Mucosa of descending colon (tissue), 3 donors: ENCODE measurements around the gene CWC22. TPM values are rescaled to one million over a fixed set of nuclear protein-coding genes. Genes with fewer than 3 reads are reported as not detected.

Experiments used
- ATAC-seq: fragments of 200-7000 bp; cut with Tn5 transposase; one replicate; pipeline ENCODE4 v1.9.1; 2020; ENCODE audit warnings: mild to moderate bottlenecking, moderate library complexity
- DNase-seq, 3 donors: peaks; one replicate each; pipeline ENCODE4 v3.0.0-alpha.2; 2020
- H3K36me3 ChIP-seq: fragments of 200-600 bp; one replicate; pipeline ENCODE4 v1.8.0; 2021; ENCODE audit warnings: low read depth, mild to moderate bottlenecking
- H3K4me1 ChIP-seq: fragments of 200-600 bp; one replicate; pipeline ENCODE4 v1.8.0; 2021; ENCODE audit warnings: low read depth, mild to moderate bottlenecking
- H3K4me3 ChIP-seq: fragments of 200-600 bp; one replicate; pipeline ENCODE4 v1.8.0; 2021; ENCODE audit warnings: mild to moderate bottlenecking
- H3K9me3 ChIP-seq: fragments of 200-600 bp; one replicate; pipeline ENCODE4 v1.8.0; 2021; ENCODE audit warnings: mild to moderate bottlenecking
- CTCF ChIP-seq: fragments of 200-600 bp; IDR thresholded peaks from one replicate; pipeline ENCODE4 v1.8.0; 2022; ENCODE audit warnings: antibody characterized with exemption, mild to moderate bottlenecking
- intact Hi-C, 2 donors: fragments of 100-400 bp; cut with DNase I in 1 of 2; cut with micrococcal nuclease in 1 of 2; formaldehyde crosslinking; loops; one replicate each; pipeline versions ENCODE4 v1.11.0 to v1.11.1; 2022; cut with DNase I, micrococcal nuclease
- total RNA-seq, 3 donors: library from RNA; stranded (reverse); fragmentation: NEBNext Ultra II Directional in 2 of 3; extraction: Animal tissue kit (Norgen Biotek cat#: 25700) in 2 of 3; gene quantifications; one replicate each; pipeline versions ENCODE4 v1.2.1 to v1.2.4, GENCODE V29; 2021 to 2023
- donor health status: DM: no; HTN: no; CAD: no; lungs with moderate emphysema.
- donor health status: DM: no; HTN: no; CAD: no.
- donor health status: DM: no; HTN: yes; CAD: no.

Gene CWC22
- total RNA-seq, 3 donors from 2014 or later, result 13.2 to 24.7 (median 14.0) TPM

GRCh38 chr2:179954026-179954425, 53.1 kb downstream of the CWC22 start:
- no peak for ATAC-seq
- H3K36me3 ChIP-seq, result no peaks in the 10 kb centered on the region
- H3K4me3 ChIP-seq, result no peak overlapping the region
- DNase-seq, result no peak
- intact Hi-C loops, result no loop called here
- no peaks in the 10 kb centered on the region for H3K4me1 ChIP-seq
- H3K9me3 ChIP-seq, result no peaks in the 10 kb centered on the region
- no peak for TF ChIP-seq CTCF

GRCh38 chr2:179953359-179953758, 53.7 kb downstream of the CWC22 start:
- Histone ChIP-seq H3K36me3 (no peaks in the 10 kb centered on the region), H3K9me3 (no peaks in the 10 kb centered on the region), H3K4me1 (no peaks in the 10 kb centered on the region), H3K4me3 (no peak overlapping the region)
- no peak for TF ChIP-seq CTCF
- ATAC-seq (no peak), DNase-seq (no peak)
- intact Hi-C loops, result no loop called here

DNA sequence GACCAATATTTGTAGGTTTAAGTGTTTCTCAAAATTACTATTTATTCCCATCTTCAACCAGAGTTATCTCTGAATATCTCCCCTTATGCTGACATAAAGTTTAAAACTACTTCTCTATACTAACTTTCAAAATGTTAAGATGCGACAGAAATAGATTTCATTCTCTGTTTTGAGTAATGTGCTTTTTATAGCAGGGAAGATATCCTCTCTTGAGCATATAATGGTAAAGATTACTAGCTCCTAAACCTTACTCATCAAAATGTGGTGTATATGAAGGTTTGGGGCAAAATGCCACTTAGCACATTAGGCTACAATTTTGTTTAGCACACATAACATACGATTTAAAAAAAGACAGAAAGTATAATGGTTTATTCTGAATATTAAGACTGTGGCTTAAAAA, 54.4 kb downstream of the CWC22 start:
- DNase-seq (no peak), ATAC-seq (no peak)
- no peaks in the 10 kb centered on the region for H3K36me3 ChIP-seq
- H3K4me3 ChIP-seq, result no peak overlapping the region
- H3K4me1 ChIP-seq, result no peaks in the 10 kb centered on the region
- no peaks in the 10 kb centered on the region for H3K9me3 ChIP-seq
- TF ChIP-seq CTCF, result no peak
- intact Hi-C loops, result no loop called here

DNA sequence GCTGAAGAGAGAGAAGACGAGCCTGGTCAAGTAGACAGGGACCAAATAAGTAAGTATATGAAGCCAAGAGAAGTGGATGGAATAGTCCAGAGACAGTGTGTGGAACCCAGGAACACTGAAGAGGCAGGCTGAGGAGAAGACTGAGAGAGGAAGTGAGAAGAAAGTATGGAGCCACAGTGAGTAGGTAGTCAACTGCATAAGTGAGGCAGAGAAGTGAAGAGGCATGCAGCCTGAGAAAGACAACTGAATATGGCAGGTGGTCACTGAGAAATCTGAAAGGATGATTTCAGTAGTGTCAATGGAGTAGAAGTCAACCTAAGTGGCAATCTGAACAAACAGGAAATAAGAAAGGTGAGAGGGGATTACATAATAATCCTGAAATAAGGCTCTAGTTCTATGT, 55.4 kb downstream of the CWC22 start:
- Histone ChIP-seq H3K4me1 (no peaks in the 10 kb centered on the region), H3K4me3 (no peak overlapping the region), H3K36me3 (no peaks in the 10 kb centered on the region), H3K9me3 (no peaks in the 10 kb centered on the region)
- TF ChIP-seq CTCF, result no peak
- DNase-seq (no peak), ATAC-seq (no peak)
- intact Hi-C loops, result no loop called here

DNA sequence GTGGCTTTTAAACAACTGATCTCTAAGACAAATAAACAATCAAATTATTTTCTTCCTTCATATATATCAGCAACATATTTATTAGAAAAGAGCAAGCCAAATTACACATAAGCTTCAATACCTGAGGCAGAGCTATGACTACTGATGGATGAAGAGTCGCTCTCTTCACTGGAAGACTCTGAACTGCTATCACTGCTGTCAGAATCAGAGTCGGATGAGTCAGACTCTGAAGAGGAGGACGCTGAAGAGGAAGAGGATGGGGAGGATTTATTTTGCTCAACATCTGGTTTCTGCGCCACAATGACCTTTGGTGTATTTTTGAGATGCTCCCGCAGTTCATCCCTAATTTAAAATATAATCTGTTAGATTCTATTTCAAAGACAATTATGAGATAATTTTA, 56.7 kb downstream of the CWC22 start:
- intact Hi-C loops, result no loop called here
- TF ChIP-seq CTCF, result no peak
- no peaks in the 10 kb centered on the region for H3K9me3 ChIP-seq
- no peak for ATAC-seq
- no peaks in the 10 kb centered on the region for H3K36me3 ChIP-seq
- no peak for DNase-seq
- no peak overlapping the region for H3K4me3 ChIP-seq
- no peaks in the 10 kb centered on the region for H3K4me1 ChIP-seq

GRCh38 chr2:179949438-179949837, 57.7 kb downstream of the CWC22 start:
- H3K36me3 ChIP-seq, result no peaks in the 10 kb centered on the region
- H3K9me3 ChIP-seq, result no peaks in the 10 kb centered on the region
- intact Hi-C loops, result no loop called here
- H3K4me1 ChIP-seq, result no peaks in the 10 kb centered on the region
- no peak overlapping the region for H3K4me3 ChIP-seq
- no peak for TF ChIP-seq CTCF
- ATAC-seq, result no peak
- DNase-seq, result no peak
